SK-N-MC (cell line): Measurements from ENCODE around the gene NDUFA13.

Source experiments
- EZH2 ChIP-seq: fragments of 200-600 bp; sonication (generic); IDR thresholded peaks from one replicate; pipeline ENCODE4 v1.6.1; 2017; ENCODE audit warnings: antibody characterized with exemption
- FOXP2 ChIP-seq: optimal IDR thresholded peaks from 2 replicates; pipeline ENCODE3; 2011; ENCODE audit warnings: mild to moderate bottlenecking, moderate library complexity; ENCODE audit not compliant: insufficient read depth; ENCODE audit errors: extremely low read length, control extremely low read depth
- POLR2AphosphoS5 ChIP-seq: IDR thresholded peaks from 2 replicates; pipeline ENCODE4 v1.6.1; 2012; ENCODE audit warnings: mild to moderate bottlenecking, low read depth, low read length, borderline replicate concordance

DNA sequence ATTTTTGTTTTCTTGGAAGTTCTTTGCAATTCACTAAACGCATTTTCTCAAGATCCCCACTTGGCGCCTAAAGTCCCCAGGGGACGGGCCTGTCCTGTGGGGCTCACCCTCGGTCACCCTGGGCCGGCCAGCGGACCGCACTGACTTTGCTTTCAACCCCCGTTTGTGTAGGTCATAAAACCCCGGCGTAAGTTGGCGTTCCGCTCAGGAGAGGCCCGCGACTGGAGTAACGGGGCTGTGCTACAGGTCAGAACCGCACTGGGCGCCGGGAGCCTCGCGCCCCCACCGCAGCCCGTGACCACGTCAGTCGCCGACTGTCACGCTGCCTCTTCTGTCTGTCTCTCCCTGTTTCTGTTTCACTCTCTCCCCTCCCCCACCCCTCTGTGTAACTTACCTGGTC lies 14.2 kb upstream of the NDUFA13 start:
- no peak for TF ChIP-seq POLR2AphosphoS5
- TF ChIP-seq EZH2: no peak
- TF ChIP-seq FOXP2: no peak
